PC-9 (cell line): ENCODE data around the gene CDKN2C. TPM values are rescaled to one million over a fixed set of nuclear protein-coding genes. Genes with fewer than 3 reads are reported as not detected.

ENCODE experiments used
- BruUV-seq: library from RNA; stranded (reverse); fragments of 400-500 nt; replicated peaks from 2 replicates; lab custom pipeline; 2021; lab: Mats Ljungman, UMichigan
- CTCF ChIA-PET: fragments of 300-600 bp; sonication (Branson Sonifier 250); formaldehyde crosslinking; loops from one replicate; lab custom pipeline; 2022; ENCODE audit warnings: antibody characterized with exemption; lab: Charles Lee
- POLR2A ChIA-PET: fragments of 300-600 bp; sonication (Branson Sonifier 250); formaldehyde crosslinking; loops from one replicate; lab custom pipeline; 2022; ENCODE audit warnings: antibody characterized with exemption; ENCODE audit not compliant: unreplicated experiment; lab: Charles Lee
- DNase-seq, 2 experiments: peaks; one replicate each; pipeline versions ENCODE4 v3.0.0 to v3.0.0-alpha.2; 2015 to 2022; ENCODE audit warnings: mixed read lengths in 1 of 2
- H2AFZ ChIP-seq: fragments of 200-600 bp; sonication (generic); 2 replicates; pipeline ENCODE4 v1.8.1; 2017; ENCODE audit warnings: antibody characterized with exemption
- H3F3A ChIP-seq: fragments of 200-600 bp; sonication (generic); 2 replicates; pipeline ENCODE4 v1.8.1; 2017; ENCODE audit warnings: antibody characterized with exemption, mild to moderate bottlenecking, low read depth; ENCODE audit not compliant: insufficient read depth
- H3K27ac ChIP-seq: fragments of 200-600 bp; sonication (generic); 2 replicates; pipeline ENCODE4 v1.6.1; 2016; ENCODE audit warnings: mixed run types
- H3K27me3 ChIP-seq: fragments of 200-600 bp; sonication (generic); 2 replicates; pipeline ENCODE4 v1.6.1; 2016; ENCODE audit warnings: low read depth, mixed run types; ENCODE audit not compliant: insufficient read depth
- H3K36me3 ChIP-seq: fragments of 200-600 bp; sonication (generic); 2 replicates; pipeline ENCODE4 v1.6.1; 2016; ENCODE audit warnings: low read depth, mixed run types
- H3K4me1 ChIP-seq: fragments of 200-600 bp; sonication (generic); replicated peaks from 2 replicates; pipeline ENCODE4 v1.6.1; 2016; ENCODE audit warnings: mixed run types; ENCODE audit not compliant: insufficient read depth
- H3K4me2 ChIP-seq: fragments of 200-600 bp; sonication (generic); 2 replicates; pipeline ENCODE4 v1.6.1; 2017; ENCODE audit warnings: mixed run types
- H3K4me3 ChIP-seq: fragments of 200-600 bp; sonication (generic); 2 replicates; pipeline ENCODE4 v1.6.1; 2016; ENCODE audit warnings: mixed run types
- H3K79me2 ChIP-seq: fragments of 200-600 bp; sonication (generic); 2 replicates; pipeline ENCODE4 v1.6.1; 2017; ENCODE audit warnings: low read depth, mixed run types
- H3K9me2 ChIP-seq: fragments of 200-600 bp; sonication (generic); 2 replicates; pipeline ENCODE4 v1.8.1; 2017; ENCODE audit warnings: mild to moderate bottlenecking; ENCODE audit not compliant: insufficient read depth
- H3K9me3 ChIP-seq: fragments of 200-600 bp; sonication (generic); 2 replicates; pipeline ENCODE4 v1.8.1; 2016; ENCODE audit warnings: low read depth; ENCODE audit not compliant: insufficient read depth
- H4K20me1 ChIP-seq: fragments of 200-600 bp; sonication (generic); 2 replicates; pipeline ENCODE4 v1.8.1; 2017; ENCODE audit not compliant: insufficient read depth
- EZH2 ChIP-seq: fragments of 200-600 bp; sonication (generic); IDR thresholded peaks from 2 replicates; pipeline ENCODE4 v1.8.0; 2017; ENCODE audit warnings: antibody characterized with exemption, low read depth
- intact Hi-C: fragments of 100-400 bp; cut with micrococcal nuclease; formaldehyde crosslinking; loops from one replicate; pipeline ENCODE4 v1.10.0; 2022; ENCODE audit not compliant: unreplicated experiment
- total RNA-seq: library from RNA; stranded (reverse); gene quantifications from 2 replicates; pipeline ENCODE4 v1.2.3, GENCODE V29; 2021
- TF ChIP-seq, protein P1 (sequence below): fragments of 200-600 bp; sonication (generic); conservative IDR thresholded peaks from 2 replicates; pipeline ENCODE4 v1.6.1; 2017; ENCODE audit warnings: mixed run types, antibody characterized with exemption, mild to moderate bottlenecking, moderate library complexity

The CDKN2C gene
- total RNA-seq, 1 experiment from 2014 or later = 17.1 TPM

DNA sequence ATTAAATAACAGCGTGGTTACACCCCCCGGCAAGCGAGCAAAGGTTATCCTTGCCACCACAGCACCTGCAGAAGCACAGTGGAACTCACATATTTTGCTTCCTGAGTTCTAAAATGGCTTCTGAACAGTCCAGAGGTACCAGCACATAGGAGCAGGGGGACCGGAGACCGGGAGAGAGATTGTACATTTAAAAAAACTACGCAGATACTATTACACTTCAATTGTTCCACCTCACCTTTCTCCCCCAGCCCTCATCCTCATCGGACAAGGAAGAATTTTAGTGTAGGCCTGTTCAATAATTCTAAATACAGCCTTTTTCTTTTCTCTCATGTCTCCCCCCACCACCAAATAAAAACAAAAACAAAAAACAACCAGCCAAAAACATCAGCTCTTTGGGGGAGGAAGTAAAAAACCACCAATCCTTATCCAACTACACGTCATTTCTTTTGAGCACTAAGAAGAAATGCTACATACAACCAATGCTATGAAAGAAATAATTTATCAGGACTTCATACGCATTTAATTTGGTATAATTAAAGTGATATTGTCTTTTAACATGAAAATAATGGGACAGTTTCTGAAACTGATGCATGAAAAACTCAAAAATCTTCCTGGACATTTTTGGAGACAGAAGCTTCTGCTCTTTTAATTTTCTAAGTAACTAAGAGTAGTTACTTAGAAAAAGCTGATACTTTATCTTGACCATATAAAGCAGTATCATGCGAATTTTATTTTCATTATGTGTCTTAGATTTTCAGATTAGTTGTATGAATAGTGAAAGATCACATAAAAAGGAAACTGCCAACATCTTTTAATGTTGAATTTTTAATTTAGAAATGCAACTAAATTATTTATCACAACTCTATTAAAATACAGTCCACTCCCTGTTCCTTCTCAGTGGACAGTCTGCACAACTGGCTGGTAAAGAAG, 9.1 kb downstream of the CDKN2C start:
- Histone ChIP-seq H3K36me3 (no peaks in the 10 kb centered on the region), H3K4me2 (peak overlapping the region; percentile 88), H3K79me2 (no peaks in the 10 kb centered on the region), H3F3A (no peaks in the 10 kb centered on the region; the same call in 1 of the 2 replicates), H2AFZ (peak overlapping the region; percentile 76), H3K9me2 (no peaks in the 10 kb centered on the region), H3K27me3 (no peaks in the 10 kb centered on the region), H3K4me1 (peaks cover 10% of the 10 kb centered on the region), H3K27ac (no peak overlapping the region), H3K9me3 (no peaks in the 10 kb centered on the region), H3K4me3 (peak overlapping the region; percentile 63; the same call in 1 of the 2 replicates), H4K20me1 (no peaks in the 10 kb centered on the region)
- no TSS peak for BruUV-seq
- TF ChIP-seq, protein P1, sequence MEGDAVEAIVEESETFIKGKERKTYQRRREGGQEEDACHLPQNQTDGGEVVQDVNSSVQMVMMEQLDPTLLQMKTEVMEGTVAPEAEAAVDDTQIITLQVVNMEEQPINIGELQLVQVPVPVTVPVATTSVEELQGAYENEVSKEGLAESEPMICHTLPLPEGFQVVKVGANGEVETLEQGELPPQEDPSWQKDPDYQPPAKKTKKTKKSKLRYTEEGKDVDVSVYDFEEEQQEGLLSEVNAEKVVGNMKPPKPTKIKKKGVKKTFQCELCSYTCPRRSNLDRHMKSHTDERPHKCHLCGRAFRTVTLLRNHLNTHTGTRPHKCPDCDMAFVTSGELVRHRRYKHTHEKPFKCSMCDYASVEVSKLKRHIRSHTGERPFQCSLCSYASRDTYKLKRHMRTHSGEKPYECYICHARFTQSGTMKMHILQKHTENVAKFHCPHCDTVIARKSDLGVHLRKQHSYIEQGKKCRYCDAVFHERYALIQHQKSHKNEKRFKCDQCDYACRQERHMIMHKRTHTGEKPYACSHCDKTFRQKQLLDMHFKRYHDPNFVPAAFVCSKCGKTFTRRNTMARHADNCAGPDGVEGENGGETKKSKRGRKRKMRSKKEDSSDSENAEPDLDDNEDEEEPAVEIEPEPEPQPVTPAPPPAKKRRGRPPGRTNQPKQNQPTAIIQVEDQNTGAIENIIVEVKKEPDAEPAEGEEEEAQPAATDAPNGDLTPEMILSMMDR = no peak
- no peak for TF ChIP-seq EZH2
- ChIA-PET CTCF (interaction anchor here (0.6 kb wide), 1 partner anchor 283 kb away, joined by 6 read pairs; no protein-coding TSS in a partner anchor), POLR2A (interaction anchor here (0.6 kb wide), 1 partner anchor 8 kb away, joined by 4 read pairs; no protein-coding TSS in a partner anchor)
- DNase-seq = no peak
- intact Hi-C loops = no loop called here

DNA sequence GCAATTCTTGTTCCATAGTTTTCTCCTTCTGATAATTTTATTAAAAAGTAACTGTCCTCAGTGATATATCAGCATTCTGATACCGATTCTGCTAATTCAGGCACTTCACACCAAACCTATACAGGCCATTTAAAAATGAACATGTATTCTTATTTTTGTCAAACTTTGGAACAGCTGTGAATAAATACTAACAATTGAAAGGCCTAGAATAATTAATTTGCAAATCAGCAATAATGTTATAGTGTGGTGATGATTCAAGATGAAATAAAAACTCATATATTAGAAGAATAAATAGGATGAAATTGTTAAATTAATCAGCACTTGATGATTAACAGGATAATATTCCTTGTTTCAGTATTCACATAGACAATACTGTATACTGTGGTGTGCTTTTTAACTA, 9.9 kb downstream of the CDKN2C start:
- no peaks in the 10 kb centered on the region for H3K36me3 ChIP-seq
- H4K20me1 ChIP-seq = no peaks in the 10 kb centered on the region
- no peaks in the 10 kb centered on the region; the same call in 1 of the 2 replicates for H3F3A ChIP-seq
- H3K4me2 ChIP-seq = no peak overlapping the region
- no peaks in the 10 kb centered on the region for H3K9me3 ChIP-seq
- ChIA-PET CTCF (interaction anchor here (0.6 kb wide), 1 partner anchor 282 kb away, joined by 6 read pairs; no protein-coding TSS in a partner anchor), POLR2A (no interaction called here)
- TF ChIP-seq, protein P1 = no peak
- no peak for TF ChIP-seq EZH2
- H3K79me2 ChIP-seq = no peaks in the 10 kb centered on the region
- peaks cover 10% of the 10 kb centered on the region for H3K4me1 ChIP-seq
- no TSS peak for BruUV-seq
- H2AFZ ChIP-seq = no peak overlapping the region
- intact Hi-C loops = no loop called here
- H3K9me2 ChIP-seq = no peaks in the 10 kb centered on the region
- no peak overlapping the region for H3K4me3 ChIP-seq
- H3K27ac ChIP-seq = no peak overlapping the region
- DNase-seq = no peak
- H3K27me3 ChIP-seq = no peaks in the 10 kb centered on the region

DNA sequence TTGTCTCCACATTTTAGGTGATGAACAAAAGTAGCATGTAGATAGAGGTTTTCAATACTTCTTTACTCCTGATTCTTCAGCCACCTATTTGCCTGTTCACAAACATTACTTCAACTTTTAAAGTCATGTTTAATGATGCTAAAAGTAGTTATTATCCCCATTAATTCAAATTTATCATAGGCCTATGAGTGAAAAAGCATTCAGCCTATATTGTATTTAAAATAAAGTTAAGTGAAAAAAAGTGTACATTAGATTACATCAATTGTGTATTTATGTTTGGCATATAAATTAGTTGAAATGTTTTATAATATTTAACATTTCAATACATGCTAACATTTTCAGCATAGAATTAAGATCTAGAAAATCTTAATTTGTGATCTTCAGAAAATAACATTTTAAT, 10.5 kb downstream of the CDKN2C start:
- Histone ChIP-seq H3K4me1 (peaks cover 10% of the 10 kb centered on the region), H3K36me3 (no peaks in the 10 kb centered on the region), H3K4me3 (no peak overlapping the region), H4K20me1 (no peaks in the 10 kb centered on the region), H3K4me2 (no peak overlapping the region), H3K9me3 (no peaks in the 10 kb centered on the region), H3K9me2 (no peaks in the 10 kb centered on the region), H3K79me2 (no peaks in the 10 kb centered on the region), H3F3A (no peaks in the 10 kb centered on the region), H3K27ac (no peak overlapping the region), H3K27me3 (no peaks in the 10 kb centered on the region), H2AFZ (no peak overlapping the region)
- CTCF ChIA-PET = no interaction called here
- DNase-seq = no peak
- POLR2A ChIA-PET = no interaction called here
- no peak for TF ChIP-seq EZH2
- TF ChIP-seq, protein P1 = no peak
- intact Hi-C loops = no loop called here
- BruUV-seq = no TSS peak
